CD4-positive, CD25-positive, alpha-beta regulatory T cell (primary cell): Measurements from ENCODE around the gene DGUOK. TPM values are rescaled to one million over a fixed set of nuclear protein-coding genes. Genes with fewer than 3 reads are reported as not detected.
"Not testable (repeated sequence)": the region's sequence is repeated elsewhere in the genome, so short reads cannot be mapped to it uniquely, and the experiment has no call there.

Experiments
- ATAC-seq, 2 donors: fragments of 150-1000 bp; cut with Tn5 transposase; one replicate each; pipeline ENCODE4 v1.10.0; 2021; ENCODE audit warnings: low read depth in 2 of 2, moderate number of reproducible peaks in 2 of 2, moderate library complexity in 1 of 2
- DNase-seq, 3 donors: peaks; one replicate each; pipeline versions ENCODE4 v3.0.0 to v3.0.0-alpha.2; 2012 to 2022; ENCODE audit warnings: mixed read lengths in 1 of 3
- H3K27ac ChIP-seq: one replicate; pipeline ENCODE4 v1.7.0; 2013; ENCODE audit warnings: mild to moderate bottlenecking, low read length; ENCODE audit not compliant: insufficient read depth, poor library complexity, severe bottlenecking
- H3K27me3 ChIP-seq: one replicate; pipeline ENCODE4 v1.7.0; 2013; ENCODE audit warnings: low read length; ENCODE audit not compliant: control insufficient read depth, insufficient read depth
- H3K36me3 ChIP-seq: one replicate; pipeline ENCODE4 v1.7.0; 2013; ENCODE audit warnings: mild to moderate bottlenecking, low read length, moderate library complexity; ENCODE audit not compliant: control insufficient read depth, insufficient read depth
- H3K4me1 ChIP-seq: 2 replicates; pipeline ENCODE4 v1.7.0; 2013; ENCODE audit warnings: mild to moderate bottlenecking, low read length; ENCODE audit not compliant: insufficient read depth, control insufficient read depth, poor library complexity, severe bottlenecking
- H3K4me3 ChIP-seq: one replicate; pipeline ENCODE4 v1.7.0; 2013; ENCODE audit warnings: low read depth, mild to moderate bottlenecking, low read length, moderate library complexity
- H3K9me3 ChIP-seq, 2 experiments: 1 replicate in 1 of 2; 2 replicates in 1 of 2; pipeline ENCODE4 v1.7.0; 2013; ENCODE audit warnings: low read length in 2 of 2, mild to moderate bottlenecking in 1 of 2, moderate library complexity in 1 of 2; ENCODE audit not compliant: control insufficient read depth in 2 of 2
- H3K27ac Mint-ChIP-seq, 3 donors: one replicate each; pipeline ENCODE4 v1.8.0; 2020 to 2022; ENCODE audit warnings: mild to moderate bottlenecking in 3 of 3, mixed read lengths in 3 of 3, moderate library complexity in 2 of 3
- H3K27me3 Mint-ChIP-seq: one replicate; pipeline ENCODE4 v1.8.0; 2022; ENCODE audit warnings: mild to moderate bottlenecking, mixed read lengths
- H3K36me3 Mint-ChIP-seq: one replicate; pipeline ENCODE4 v1.8.0; 2020; ENCODE audit warnings: mixed read lengths
- H3K4me1 Mint-ChIP-seq, 4 donors: one replicate each; pipeline ENCODE4 v1.8.0; 2020 to 2022; ENCODE audit warnings: mixed read lengths in 4 of 4, mild to moderate bottlenecking in 1 of 4
- H3K4me3 Mint-ChIP-seq, 4 donors: one replicate each; pipeline ENCODE4 v1.8.0; 2020 to 2022; ENCODE audit warnings: mild to moderate bottlenecking in 4 of 4, mixed read lengths in 4 of 4, moderate library complexity in 3 of 4
- H3K9me3 Mint-ChIP-seq, 7 donors: one replicate each; pipeline ENCODE4 v1.8.0; 2020 to 2022; ENCODE audit warnings: mixed read lengths in 7 of 7, mild to moderate bottlenecking in 3 of 7, moderate library complexity in 2 of 7
- polyA plus RNA-seq, 4 donors: library from polyadenylated mRNA; unstranded; fragments of 300-500 nt; fragmentation: Illumina TruSeq; gene quantifications; one replicate each; pipeline ENCODE4 v1.2.3, GENCODE V29; 2021
- total RNA-seq: library from RNA; stranded (reverse); gene quantifications from one replicate; pipeline ENCODE4 v1.2.3, GENCODE V29; 2022

Gene DGUOK
- total and polyA plus RNA-seq, 5 donors from 2014 or later: 43.5 to 226 (median 188) TPM

- DNase-seq: no peak
- Histone ChIP-seq H3K36me3 (peaks cover 27% of the 10 kb centered on the region), H3K9me3 (no peaks in the 10 kb centered on the region), H3K27ac (no peak overlapping the region), H3K27me3 (no peaks in the 10 kb centered on the region), H3K4me3 (no peak overlapping the region), H3K4me1 (peaks cover 21% of the 10 kb centered on the region)
- H3K9me3 Mint-ChIP-seq: no peaks in the 10 kb centered on the region
- H3K36me3 Mint-ChIP-seq: peaks cover 44% of the 10 kb centered on the region
- no peaks in the 10 kb centered on the region for H3K27me3 Mint-ChIP-seq
- peaks cover 12 to 91% (median 70%) of the 10 kb centered on the region in 4 donors for H3K4me1 Mint-ChIP-seq
- ATAC-seq: no peak
- H3K4me3 Mint-ChIP-seq: no peak overlapping the region
- H3K27ac Mint-ChIP-seq: peak overlapping the region in 2 of 3 donors; percentile 20 to 89
These were observed 11.2 kb downstream of the DGUOK start for GRCh38 chr2:73937899-73938298.

GRCh38 chr2:73938718-73939352 is 12.2 kb downstream of the DGUOK start:
- peaks cover 39% of the 10 kb centered on the region for H3K36me3 Mint-ChIP-seq
- peak overlapping the region in 2 of 3 donors; percentile 20 to 63 for H3K27ac Mint-ChIP-seq
- Histone ChIP-seq H3K4me1 (peaks cover 21% of the 10 kb centered on the region), H3K4me3 (no peak overlapping the region), H3K9me3 (no peaks in the 10 kb centered on the region), H3K36me3 (peaks cover 28% of the 10 kb centered on the region), H3K27ac (no peak overlapping the region), H3K27me3 (no peaks in the 10 kb centered on the region)
- H3K4me1 Mint-ChIP-seq: peaks cover 12 to 92% (median 65%) of the 10 kb centered on the region in 4 donors
- H3K9me3 Mint-ChIP-seq: no peaks in the 10 kb centered on the region
- no peaks in the 10 kb centered on the region for H3K27me3 Mint-ChIP-seq
- ATAC-seq: peak; percentile 29 to 30
- peak in 1 of 3 donors; percentile 14 for DNase-seq
- H3K4me3 Mint-ChIP-seq: peak overlapping the region in 2 of 4 donors; percentile 15 to 50

GRCh38 chr2:73939419-73939818 is 12.7 kb downstream of the DGUOK start:
- peaks cover 16 to 92% (median 67%) of the 10 kb centered on the region in 4 donors for H3K4me1 Mint-ChIP-seq
- peak overlapping the region in 1 of 4 donors; percentile 14 for H3K4me3 Mint-ChIP-seq
- no peaks in the 10 kb centered on the region for H3K9me3 ChIP-seq
- peak in 2 of 3 donors; percentile 28 to 29 for DNase-seq
- H3K4me3 ChIP-seq: no peak overlapping the region
- H3K9me3 Mint-ChIP-seq: no peaks in the 10 kb centered on the region
- H3K4me1 ChIP-seq: peaks cover 21% of the 10 kb centered on the region
- ATAC-seq: peak; percentile 54 to 57
- H3K36me3 Mint-ChIP-seq: peaks cover 39% of the 10 kb centered on the region
- H3K36me3 ChIP-seq: peaks cover 29% of the 10 kb centered on the region
- H3K27ac Mint-ChIP-seq: peak overlapping the region in 1 of 3 donors; percentile 20
- no peak overlapping the region for H3K27ac ChIP-seq
- no peaks in the 10 kb centered on the region for H3K27me3 ChIP-seq
- no peaks in the 10 kb centered on the region for H3K27me3 Mint-ChIP-seq

- ATAC-seq, H3K4me3 Mint-ChIP-seq, H3K9me3 Mint-ChIP-seq, H3K27me3 Mint-ChIP-seq, H3K9me3 ChIP-seq, H3K27me3 ChIP-seq, DNase-seq, H3K4me3 ChIP-seq, H3K27ac ChIP-seq: not testable (repeated sequence)
- peaks cover 34% of the 10 kb centered on the region for H3K36me3 ChIP-seq
- H3K4me1 ChIP-seq: peaks cover 21% of the 10 kb centered on the region
- peaks cover 16 to 95% (median 74%) of the 10 kb centered on the region in 4 donors for H3K4me1 Mint-ChIP-seq
- peak overlapping the region in 2 of 3 donors; percentile 17 to 58 for H3K27ac Mint-ChIP-seq
- H3K36me3 Mint-ChIP-seq: peaks cover 46% of the 10 kb centered on the region
These were observed 13.4 kb downstream of the DGUOK start for GRCh38 chr2:73940066-73940465.

- H3K27me3 ChIP-seq: no peaks in the 10 kb centered on the region
- no peak overlapping the region for H3K4me3 ChIP-seq
- H3K27ac ChIP-seq: peak overlapping the region; percentile 36
- Mint-ChIP-seq H3K27ac (peak overlapping the region in 1 of 3 donors; percentile 72), H3K4me1 (peaks cover 22 to 97% (median 65%) of the 10 kb centered on the region in 4 donors), H3K36me3 (peaks cover 44% of the 10 kb centered on the region), H3K9me3 (no peaks in the 10 kb centered on the region), H3K4me3 (no peak overlapping the region), H3K27me3 (no peaks in the 10 kb centered on the region)
- no peak for ATAC-seq
- no peaks in the 10 kb centered on the region for H3K9me3 ChIP-seq
- H3K4me1 ChIP-seq: peaks cover 8% of the 10 kb centered on the region
- DNase-seq: no peak
- H3K36me3 ChIP-seq: peaks cover 48% of the 10 kb centered on the region
These were observed 16.0 kb downstream of the DGUOK start for GRCh38 chr2:73942664-73943063.

GRCh38 chr2:73944714-73945113 is 18.0 kb downstream of the DGUOK start:
- no peak overlapping the region for H3K4me3 ChIP-seq
- no peaks in the 10 kb centered on the region for H3K9me3 ChIP-seq
- Mint-ChIP-seq H3K27ac (peak overlapping the region; percentile 62 to 88 (median 76)), H3K9me3 (no peaks in the 10 kb centered on the region), H3K27me3 (no peaks in the 10 kb centered on the region), H3K4me1 (peaks cover 28 to 97% (median 64%) of the 10 kb centered on the region in 4 donors), H3K4me3 (no peak overlapping the region), H3K36me3 (peaks cover 45% of the 10 kb centered on the region)
- ATAC-seq: no peak
- peaks cover 54% of the 10 kb centered on the region for H3K36me3 ChIP-seq
- H3K27me3 ChIP-seq: no peaks in the 10 kb centered on the region
- H3K27ac ChIP-seq: no peak overlapping the region
- H3K4me1 ChIP-seq: peaks cover 18% of the 10 kb centered on the region
- no peak for DNase-seq

- no peak overlapping the region for H3K27ac ChIP-seq
- H3K4me3 ChIP-seq: no peak overlapping the region
- ATAC-seq (no peak), DNase-seq (no peak)
- Mint-ChIP-seq H3K27ac (peak overlapping the region in 2 of 3 donors; percentile 86 to 88), H3K4me3 (no peak overlapping the region), H3K4me1 (peaks cover 28 to 97% (median 59%) of the 10 kb centered on the region in 4 donors), H3K27me3 (no peaks in the 10 kb centered on the region), H3K9me3 (no peaks in the 10 kb centered on the region), H3K36me3 (peaks cover 42% of the 10 kb centered on the region)
- peaks cover 65% of the 10 kb centered on the region for H3K36me3 ChIP-seq
- H3K27me3 ChIP-seq: no peaks in the 10 kb centered on the region
- H3K4me1 ChIP-seq: peaks cover 21% of the 10 kb centered on the region
- H3K9me3 ChIP-seq: no peaks in the 10 kb centered on the region
These were observed 19.5 kb downstream of the DGUOK start for GRCh38 chr2:73946215-73946614.

GRCh38 chr2:73946666-73947065 is 20.0 kb downstream of the DGUOK start:
- Mint-ChIP-seq H3K4me1 (peaks cover 25 to 98% (median 60%) of the 10 kb centered on the region in 4 donors), H3K9me3 (no peaks in the 10 kb centered on the region), H3K36me3 (peaks cover 47% of the 10 kb centered on the region), H3K27ac (peak overlapping the region in 2 of 3 donors; percentile 86 to 88), H3K27me3 (no peaks in the 10 kb centered on the region), H3K4me3 (peak overlapping the region in 1 of 4 donors; percentile 39)
- peaks cover 70% of the 10 kb centered on the region for H3K36me3 ChIP-seq
- H3K9me3 ChIP-seq: no peaks in the 10 kb centered on the region
- H3K27me3 ChIP-seq: no peaks in the 10 kb centered on the region
- no peak overlapping the region for H3K27ac ChIP-seq
- DNase-seq (no peak), ATAC-seq (no peak)
- H3K4me3 ChIP-seq: no peak overlapping the region
- peaks cover 21% of the 10 kb centered on the region for H3K4me1 ChIP-seq
